Stimulated activated CD8-positive, alpha-beta memory T cell treated with anti-CD3 and anti-CD28 coated beads, Interleukin-7, amount 100 ng/mL, for 1 hour (primary cell): ENCODE results near the gene LITAFD.
"Not testable (repeated sequence)": the region's sequence is repeated elsewhere in the genome, so short reads cannot be mapped to it uniquely, and the experiment has no call there.

Experiments
- DNase-seq, 2 donors: peaks; one replicate each; pipeline ENCODE4 v3.0.0-alpha.2; 2020; ENCODE audit warnings: low read depth in 2 of 2

LITAFD gene

DNA sequence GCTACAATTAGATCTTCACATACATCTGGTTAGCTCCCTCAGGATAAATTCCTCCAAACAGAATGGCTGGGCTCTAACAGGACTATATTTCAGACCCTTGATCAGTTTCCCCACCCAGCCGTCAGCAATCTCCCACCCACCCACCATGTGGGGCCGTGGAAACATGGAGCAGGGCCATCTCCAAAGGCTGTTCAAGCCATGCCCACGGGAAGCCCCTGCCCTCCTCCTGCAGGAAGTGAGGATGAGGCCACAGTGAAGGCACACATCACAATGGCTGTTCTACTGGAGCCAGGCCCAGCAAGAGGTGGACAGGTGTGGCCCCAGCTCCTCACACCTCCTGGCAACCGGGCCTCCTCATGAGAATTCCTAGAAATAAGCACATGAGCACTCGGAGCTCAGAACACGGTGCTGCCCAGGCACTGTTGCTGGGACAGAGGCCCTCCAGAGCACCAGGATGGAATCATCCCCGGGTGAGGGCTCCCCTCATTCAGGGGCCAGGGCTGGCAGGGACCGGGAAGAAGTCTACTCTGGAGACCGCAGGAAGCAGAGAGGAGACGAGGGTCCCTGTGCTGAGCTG, at the start of gene LITAFD:
TSS of gene LITAFD (plus strand) at position 311 of the 577 bp plus-strand sequence. CDS start 2,005 bp downstream, outside the sequence.
- no peak for DNase-seq

DNA sequence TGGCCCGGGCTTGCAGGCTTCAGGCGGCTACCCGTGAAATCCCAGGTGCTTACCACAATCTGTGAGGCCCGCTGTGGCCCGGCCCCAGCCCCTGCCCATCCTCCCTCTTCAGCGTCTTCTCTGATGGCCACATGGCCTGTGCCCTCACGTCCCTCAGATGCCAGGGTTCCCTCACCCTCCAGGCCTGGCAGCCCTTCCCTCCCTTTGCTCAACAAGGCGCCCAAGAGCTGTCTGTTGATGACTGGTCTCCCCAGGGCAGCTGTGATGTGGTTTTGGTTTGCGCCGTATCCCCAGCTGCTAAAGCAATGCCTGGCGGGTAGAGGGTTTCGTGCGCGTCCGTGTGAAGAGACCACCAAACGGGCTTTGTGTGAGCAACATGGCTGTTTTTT, 49.4 kb upstream of the LITAFD start:
- no peak for DNase-seq

- not testable (repeated sequence) for DNase-seq
Observed at GRCh38 chr16:8836797-8837196, 45.4 kb upstream of the LITAFD start.

DNA sequence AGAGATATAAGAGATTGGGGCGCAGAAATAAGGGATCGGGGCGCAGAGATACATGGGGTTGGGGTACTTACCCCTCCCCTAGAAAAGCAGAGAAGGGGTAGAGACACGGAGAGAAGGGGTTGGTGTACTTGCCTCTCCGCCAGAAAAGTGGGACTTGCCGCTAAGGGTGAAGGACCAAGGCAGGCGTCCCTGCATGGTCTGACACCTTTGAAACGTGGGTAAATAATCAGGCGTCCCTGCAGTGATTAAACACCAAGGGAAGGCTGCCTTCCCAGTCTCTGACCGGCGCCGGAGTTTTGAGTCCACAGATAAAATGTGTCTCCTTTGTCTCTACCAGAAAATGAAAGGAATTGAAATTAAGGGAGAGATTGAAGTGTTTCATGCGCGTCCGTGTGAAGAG, 44.6 kb upstream of the LITAFD start:
- DNase-seq = not testable (repeated sequence)

DNA sequence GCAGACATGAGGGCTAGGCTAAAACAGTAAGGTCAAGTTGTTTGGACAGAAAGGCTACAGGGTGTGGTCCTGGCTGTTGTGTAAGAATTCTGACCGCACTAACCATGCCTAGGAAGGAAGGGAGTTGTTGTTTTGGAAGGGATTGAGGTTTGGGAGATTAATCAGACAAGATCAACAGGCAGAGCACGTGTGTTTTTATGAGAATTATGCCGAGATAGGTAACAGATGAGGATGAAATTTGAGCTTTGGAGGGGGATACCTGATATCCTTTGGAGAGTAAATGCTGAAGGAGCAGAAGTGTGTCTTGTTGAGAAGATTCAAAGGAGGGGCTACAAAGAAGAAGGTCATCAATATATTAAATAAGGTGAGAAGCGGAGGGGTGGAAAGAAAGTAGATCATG, 40.1 kb upstream of the LITAFD start:
- not testable (repeated sequence) for DNase-seq

DNA sequence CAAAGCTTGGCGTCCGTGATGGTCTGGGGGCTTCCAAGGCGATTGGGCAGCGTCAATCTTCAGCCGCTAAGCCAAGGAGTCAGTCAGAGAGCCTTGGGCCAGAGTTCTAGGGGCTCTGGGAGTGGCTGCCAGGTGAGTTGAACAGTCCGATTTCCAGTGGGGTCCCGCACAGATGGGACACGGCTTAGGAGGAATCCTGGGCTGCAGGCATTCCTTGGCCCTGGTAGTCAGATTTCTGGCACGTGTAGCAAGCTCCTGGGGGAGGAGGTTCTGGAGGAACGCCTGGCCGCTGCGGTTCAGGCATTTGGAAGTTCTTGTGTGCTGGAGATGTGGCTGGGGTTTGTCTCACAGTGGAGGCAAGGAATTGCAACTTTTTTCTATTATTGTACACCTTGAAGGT, 38.9 kb upstream of the LITAFD start:
- DNase-seq = not testable (repeated sequence)

DNA sequence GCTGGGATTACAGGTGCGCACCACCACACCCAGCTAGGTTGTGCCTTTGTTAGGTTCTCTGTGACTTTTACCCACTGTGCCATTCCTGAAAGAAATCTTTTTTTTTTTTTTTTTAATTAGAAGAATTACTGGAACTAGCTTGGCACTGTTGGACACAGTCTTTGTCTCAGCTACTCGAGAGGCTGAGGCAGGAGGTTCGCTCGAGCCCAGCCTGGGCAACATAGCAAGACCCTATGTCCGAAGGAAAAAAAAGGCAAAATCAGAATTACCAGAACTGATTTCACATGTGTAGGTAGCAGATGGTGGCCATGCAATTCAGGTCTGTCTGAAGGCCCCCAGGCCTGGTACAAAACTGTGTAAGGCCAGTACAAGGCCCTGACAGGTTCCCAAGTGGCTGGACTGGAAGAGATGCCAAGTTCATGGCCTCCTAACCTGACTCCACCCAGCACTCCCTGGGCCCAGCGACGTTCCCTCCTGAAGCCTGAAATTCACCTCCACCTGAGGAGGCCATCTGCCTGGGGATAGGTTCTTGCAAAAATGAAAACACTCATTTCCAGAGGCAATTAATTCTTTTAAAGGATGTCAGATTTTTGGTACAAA, 36.4 kb upstream of the LITAFD start:
- DNase-seq = no peak

- DNase-seq = no peak
Observed at GRCh38 chr16:8846401-8846932, 35.7 kb upstream of the LITAFD start.

DNA sequence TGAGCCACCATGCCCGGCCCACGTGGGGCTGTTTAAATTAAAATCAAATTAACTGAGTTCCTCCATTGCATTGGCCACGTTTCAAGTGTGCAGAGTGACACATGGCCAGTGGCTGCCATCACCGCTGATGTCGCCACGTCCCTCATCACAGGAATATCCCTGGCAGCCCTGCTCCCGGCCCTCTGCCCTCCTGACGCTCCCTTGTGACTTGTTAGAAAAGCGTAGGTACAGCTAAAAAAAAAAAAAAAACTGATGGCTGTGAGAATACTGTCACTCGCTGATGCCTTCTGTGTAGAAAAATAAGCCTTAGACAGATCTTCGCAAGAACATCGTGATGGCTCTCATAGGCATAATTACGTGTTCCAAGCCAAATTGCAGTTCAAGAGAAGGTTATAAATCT, 35.0 kb upstream of the LITAFD start:
- no peak for DNase-seq

DNA sequence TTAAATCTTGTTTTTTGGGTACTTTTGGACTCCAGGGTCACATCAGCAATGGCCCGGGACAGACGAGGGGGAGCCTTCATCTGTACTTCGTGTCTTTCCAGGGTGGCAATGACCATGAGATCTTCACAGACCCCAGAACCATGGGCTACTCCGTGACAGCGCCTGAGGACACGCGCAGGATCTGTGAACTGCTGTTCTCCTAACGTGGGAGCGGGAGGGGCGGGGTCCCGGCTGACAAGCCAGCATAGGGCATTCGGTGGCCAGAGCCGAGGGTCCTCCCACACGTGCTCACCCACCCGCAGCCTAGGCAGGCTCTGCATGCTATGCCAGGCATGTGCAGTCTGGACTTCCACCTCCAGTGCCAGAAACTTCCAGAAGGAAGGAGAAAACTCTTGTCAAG, 34.5 kb upstream of the LITAFD start:
- no peak for DNase-seq

GRCh38 chr16:8848231-8848938, 33.8 kb upstream of the LITAFD start:
- DNase-seq = no peak

DNA sequence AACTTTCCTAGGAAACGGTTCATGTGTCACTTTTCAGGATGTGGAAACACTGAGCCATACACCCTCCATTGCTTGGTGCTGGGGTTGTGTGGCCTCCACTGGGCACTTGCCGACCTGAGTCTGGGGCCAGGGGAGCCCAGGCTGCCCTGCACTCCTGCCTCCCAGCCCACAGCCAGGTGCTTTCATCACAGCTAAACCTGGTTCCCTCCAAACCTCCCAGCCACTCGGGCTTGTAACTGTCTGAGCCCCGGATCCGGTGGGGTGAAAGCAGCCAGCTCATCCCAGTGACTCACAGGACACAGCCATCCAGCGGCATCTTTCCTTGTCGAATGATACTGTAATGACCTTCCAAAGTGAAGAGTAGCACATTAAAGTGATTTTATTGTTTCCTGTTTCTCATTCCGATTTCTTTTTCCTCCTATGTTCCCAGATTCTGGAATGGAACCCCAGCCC, 33.2 kb upstream of the LITAFD start:
- DNase-seq = no peak

GRCh38 chr16:8849411-8850011, 32.6 kb upstream of the LITAFD start:
- DNase-seq = no peak

GRCh38 chr16:8850279-8850885, 31.8 kb upstream of the LITAFD start:
- no peak for DNase-seq

DNA sequence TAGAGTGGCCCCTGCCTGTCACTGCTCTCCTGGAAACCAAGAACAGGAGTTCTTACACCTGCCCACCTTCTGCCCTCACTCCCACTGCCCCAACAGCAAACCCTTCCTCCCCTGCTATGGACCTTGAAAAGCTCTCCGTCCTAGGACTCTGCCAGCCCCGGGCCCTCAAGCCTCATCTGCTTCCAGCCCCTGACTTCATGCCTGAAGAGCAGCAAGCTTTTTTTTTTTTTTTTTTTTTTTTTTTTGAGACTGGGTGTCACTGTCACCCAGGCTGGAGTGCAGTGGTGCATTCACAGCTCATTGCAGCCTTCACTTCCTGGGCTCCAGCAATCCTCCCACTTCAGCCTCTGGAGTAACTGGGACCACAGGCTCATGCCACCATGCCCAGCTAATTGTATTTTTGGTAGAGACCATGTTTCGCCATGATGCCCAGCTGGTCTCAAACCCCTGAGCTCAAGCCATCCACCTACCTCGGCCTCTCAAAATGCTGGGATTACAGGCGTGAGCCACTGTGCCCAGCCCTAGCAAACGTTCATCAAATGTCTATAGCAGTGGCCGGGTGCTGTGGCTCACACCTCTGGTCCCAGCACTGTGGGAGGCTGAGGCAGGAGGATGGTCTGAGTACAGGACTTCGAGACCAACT, 30.3 kb upstream of the LITAFD start:
- no peak for DNase-seq

GRCh38 chr16:8852534-8852933, 29.6 kb upstream of the LITAFD start:
- DNase-seq = no peak

GRCh38 chr16:8853150-8853549, 29.0 kb upstream of the LITAFD start:
- DNase-seq = no peak

DNA sequence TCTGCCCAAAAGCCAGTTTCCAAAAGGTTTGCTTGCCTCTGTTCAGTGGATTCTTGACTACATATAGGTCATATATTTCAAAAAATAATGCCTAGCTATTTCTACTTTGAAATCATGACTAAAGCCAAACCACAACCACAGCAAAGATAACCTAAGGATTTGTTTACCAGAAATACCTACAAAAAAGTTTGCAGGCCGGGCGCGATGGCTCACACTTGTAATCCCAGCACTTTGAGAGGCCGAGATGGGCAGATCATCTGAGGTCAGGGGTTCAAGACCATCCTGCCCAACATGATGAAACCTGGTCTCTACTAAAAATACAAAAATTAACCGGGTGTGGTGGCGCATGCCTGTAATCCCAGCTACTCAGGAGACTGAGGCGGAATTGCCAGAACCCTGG, 28.5 kb upstream of the LITAFD start:
- DNase-seq = no peak

DNA sequence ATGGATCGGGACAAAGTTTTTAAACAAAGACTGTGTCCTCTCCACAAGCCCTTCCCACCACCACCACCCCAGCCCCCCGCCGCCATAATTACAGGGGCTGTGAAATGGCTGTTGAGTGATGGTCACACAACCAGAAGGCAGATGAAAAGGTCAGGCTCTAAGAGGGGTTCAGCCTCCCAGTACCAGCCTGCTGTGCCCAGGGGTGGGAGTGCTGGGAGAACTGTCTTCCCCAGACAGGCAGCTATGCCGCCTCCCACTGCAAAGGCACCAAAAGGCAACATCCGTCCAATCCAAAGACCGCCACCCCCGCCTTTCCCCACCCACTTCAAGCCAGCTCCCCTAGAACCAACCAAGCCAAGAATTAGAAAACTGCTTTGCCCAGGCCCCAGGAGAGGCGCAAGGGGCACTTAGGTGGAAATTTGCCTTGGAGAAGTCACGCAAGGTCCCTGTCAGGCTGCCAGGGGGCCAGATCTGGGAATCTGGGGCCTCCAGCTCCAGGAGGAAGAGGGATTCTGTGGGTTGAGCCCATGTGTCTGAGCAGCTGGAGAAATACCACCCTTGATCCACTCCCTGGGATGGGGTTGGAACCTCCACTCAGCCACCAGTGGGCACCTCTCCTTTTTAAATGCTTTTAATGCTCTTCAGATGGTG, 27.7 kb upstream of the LITAFD start:
- no peak for DNase-seq

GRCh38 chr16:8855051-8855786, 26.9 kb upstream of the LITAFD start:
- DNase-seq = no peak
